ENCODE measurements around the gene TP53I13.
"Not testable (repeated sequence)": the region's sequence is repeated elsewhere in the genome, so short reads cannot be mapped to it uniquely, and the experiment has no call there.

The TP53I13 gene

GRCh38 chr17:29568331-29569244 lies at the start of gene TP53I13:
Gene TP53I13, plus strand, starts transcription at chr17:29568701. Its CDS starts 58 bp downstream, at chr17:29568759.
- peak; percentile 92 for DNase-seq

GRCh38 chr17:29524692-29525091 lies 43.8 kb upstream of the TP53I13 start:
- no peak for DNase-seq

GRCh38 chr17:29526322-29526721 lies 42.2 kb upstream of the TP53I13 start:
- no peak for DNase-seq

- DNase-seq: no peak
Observed at GRCh38 chr17:29533976-29534375, 34.5 kb upstream of the TP53I13 start.

- no peak for DNase-seq
Observed at GRCh38 chr17:29544066-29544465, 24.4 kb upstream of the TP53I13 start.

GRCh38 chr17:29546085-29546484 lies 22.4 kb upstream of the TP53I13 start:
- DNase-seq: no peak

GRCh38 chr17:29546830-29547229 lies 21.7 kb upstream of the TP53I13 start:
- no peak for DNase-seq

- DNase-seq: peak; percentile 54
Observed at GRCh38 chr17:29549177-29549923, 19.2 kb upstream of the TP53I13 start.

- no peak for DNase-seq
Observed at GRCh38 chr17:29555840-29556239, 12.7 kb upstream of the TP53I13 start.

GRCh38 chr17:29557085-29557738 lies 11.3 kb upstream of the TP53I13 start:
- DNase-seq: no peak

- DNase-seq: peak; percentile 47
Observed at GRCh38 chr17:29557739-29558116, 10.8 kb upstream of the TP53I13 start.

- DNase-seq: not testable (repeated sequence)
Observed at GRCh38 chr17:29558139-29558538, 10.4 kb upstream of the TP53I13 start.

GRCh38 chr17:29559640-29560039 lies 8.9 kb upstream of the TP53I13 start:
- no peak for DNase-seq

GRCh38 chr17:29560316-29560715 lies 8.2 kb upstream of the TP53I13 start:
- DNase-seq: no peak

GRCh38 chr17:29561554-29562517 lies 6.7 kb upstream of the TP53I13 start:
- no peak for DNase-seq

GRCh38 chr17:29562615-29563014 lies 5.9 kb upstream of the TP53I13 start:
- DNase-seq: no peak

GRCh38 chr17:29563816-29564215 lies 4.7 kb upstream of the TP53I13 start:
- no peak for DNase-seq

- DNase-seq: peak; percentile 71
Observed at GRCh38 chr17:29565643-29566472, 2.6 kb upstream of the TP53I13 start.

- DNase-seq: peak; percentile 64
Observed at GRCh38 chr17:29566473-29567303, 1.8 kb upstream of the TP53I13 start, which contains the start of gene ABHD15. Gene ABHD15, minus strand, starts transcription at chr17:29567037. Its CDS starts 71 bp downstream, at chr17:29566966.

- no peak for DNase-seq
Observed at GRCh38 chr17:29567304-29567553, 1.3 kb upstream of the TP53I13 start.
